ENCODE data around the gene TUBD1. TPM values are rescaled to one million over a fixed set of nuclear protein-coding genes. Genes with fewer than 3 reads are reported as not detected.

The TUBD1 gene
- 6.5 and 7.1 TPM in 2 replicates for total RNA-seq

GRCh38 chr17:59892924-59893675 is at the start of gene TUBD1, which contains the start of gene RPS6KB1:
Gene TUBD1 (minus strand): TSS chr17:59892943. CDS start chr17:59891002, 1,941 bp downstream.
Gene RPS6KB1 (plus strand): TSS chr17:59893121. CDS start chr17:59893185, 64 bp downstream.

Other genes starting within 250 kb of the TUBD1 start
- 33.5 and 35.0 TPM in 2 replicates for gene PTRH2, start 185.5 kb downstream of the TUBD1 start, total RNA-seq
- 121 and 144 TPM in 2 replicates for gene VMP1, start 185.3 kb downstream of the TUBD1 start, total RNA-seq
- 22.8 and 22.9 TPM in 2 replicates for gene RPS6KB1, start 178 bp upstream of the TUBD1 start, total RNA-seq
- 12.6 and 18.0 TPM in 2 replicates for gene RNFT1, start 71.8 kb upstream of the TUBD1 start, total RNA-seq
- gene HEATR6, start 186.0 kb upstream of the TUBD1 start, total RNA-seq, result 4.1 and 5.8 TPM in 2 replicates